Effector memory CD8-positive, alpha-beta T cell (primary cell): ENCODE measurements around the gene CACNG7.
A peak's percentile ranks its signal among the peaks of the same experiment; 100 is the strongest.

ENCODE experiments used
- ATAC-seq: fragments of 150-1000 bp; cut with Tn5 transposase; replicated peaks from 2 replicates; pipeline ENCODE4 v1.10.0; 2021; ENCODE audit warnings: mild to moderate bottlenecking, moderate library complexity
- DNase-seq, 3 experiments: peaks; one replicate each; pipeline ENCODE4 v3.0.0; 2021
- H3K27ac Mint-ChIP-seq, 2 donors: one replicate each; pipeline ENCODE4 v1.8.0; 2022; ENCODE audit warnings: mild to moderate bottlenecking in 2 of 2, mixed read lengths in 2 of 2, moderate library complexity in 2 of 2
- H3K27me3 Mint-ChIP-seq, 2 donors: one replicate each; pipeline ENCODE4 v1.8.0; 2022; ENCODE audit warnings: mixed read lengths in 2 of 2
- H3K36me3 Mint-ChIP-seq: one replicate; pipeline ENCODE4 v1.8.0; 2022; ENCODE audit warnings: mild to moderate bottlenecking, moderate library complexity, mixed read lengths; ENCODE audit not compliant: insufficient read depth
- H3K4me1 Mint-ChIP-seq, 2 donors: one replicate each; pipeline ENCODE4 v1.8.0; 2022; ENCODE audit warnings: low read depth in 2 of 2, mixed read lengths in 2 of 2
- H3K4me3 Mint-ChIP-seq, 2 donors: one replicate each; pipeline ENCODE4 v1.8.0; 2022; ENCODE audit warnings: mild to moderate bottlenecking in 2 of 2, mixed read lengths in 2 of 2, moderate library complexity in 2 of 2
- H3K9me3 Mint-ChIP-seq, 2 donors: one replicate each; pipeline ENCODE4 v1.8.0; 2022; ENCODE audit warnings: mixed read lengths in 2 of 2

Gene CACNG7

DNA sequence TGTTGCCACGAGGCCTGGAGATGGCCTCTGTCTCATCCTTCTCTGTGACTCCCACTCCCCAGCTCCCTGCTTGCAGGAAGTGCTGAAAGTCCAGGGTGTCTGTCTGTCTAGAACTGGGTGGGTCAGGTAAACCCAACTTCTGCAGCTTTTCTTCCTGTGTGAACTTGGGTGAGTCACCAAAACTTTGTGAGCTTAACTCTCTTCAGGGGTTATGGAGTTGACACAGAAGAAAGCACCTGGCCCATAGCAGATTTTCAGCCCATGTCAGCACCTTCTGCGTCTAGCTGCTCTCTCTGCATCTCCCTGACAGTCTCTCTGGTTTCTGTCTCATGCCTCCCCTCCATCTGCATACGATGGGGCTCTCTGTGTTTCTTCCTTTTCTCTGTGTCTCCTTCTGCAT lies 4.2 kb upstream of the CACNG7 start:
- ATAC-seq (peak; percentile 47), DNase-seq (no peak)
- H3K36me3 Mint-ChIP-seq: peaks cover 7% of the 10 kb centered on the region
- no peaks in the 10 kb centered on the region for H3K9me3 Mint-ChIP-seq
- H3K4me1 Mint-ChIP-seq: peaks cover 37 to 39% of the 10 kb centered on the region in 2 donors
- peaks cover 60 to 68% of the 10 kb centered on the region in 2 donors for H3K27me3 Mint-ChIP-seq
- H3K4me3 Mint-ChIP-seq: no peak overlapping the region
- H3K27ac Mint-ChIP-seq: no peak overlapping the region

DNA sequence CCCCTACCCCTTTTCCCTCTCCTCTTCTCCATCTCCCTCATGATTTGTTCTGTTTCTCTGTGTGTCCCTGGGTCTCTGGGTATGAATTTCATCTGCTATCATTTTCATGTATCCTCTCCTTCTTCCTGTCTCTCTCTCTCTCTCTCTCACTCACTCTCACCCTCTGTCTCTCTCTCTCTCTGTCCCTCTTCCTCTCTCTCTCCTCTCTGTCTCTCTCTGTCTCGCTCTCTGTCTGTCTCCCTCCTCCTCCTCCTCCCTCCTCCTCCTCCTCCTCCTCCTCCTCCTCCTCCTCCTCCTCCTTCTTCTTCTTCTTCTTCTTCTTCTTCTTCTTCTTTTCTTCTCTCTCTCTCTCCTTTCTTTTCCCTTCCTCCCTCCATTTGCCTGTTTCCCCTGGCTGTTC lies 3.3 kb upstream of the CACNG7 start:
- Mint-ChIP-seq H3K9me3 (no peaks in the 10 kb centered on the region), H3K27ac (no peak overlapping the region), H3K4me1 (peaks cover 37 to 39% of the 10 kb centered on the region in 2 donors), H3K27me3 (peaks cover 60 to 74% of the 10 kb centered on the region in 2 donors), H3K36me3 (peaks cover 7% of the 10 kb centered on the region), H3K4me3 (peak overlapping the region in 1 of 2 donors; percentile 31)
- ATAC-seq (no peak), DNase-seq (no peak)

DNA sequence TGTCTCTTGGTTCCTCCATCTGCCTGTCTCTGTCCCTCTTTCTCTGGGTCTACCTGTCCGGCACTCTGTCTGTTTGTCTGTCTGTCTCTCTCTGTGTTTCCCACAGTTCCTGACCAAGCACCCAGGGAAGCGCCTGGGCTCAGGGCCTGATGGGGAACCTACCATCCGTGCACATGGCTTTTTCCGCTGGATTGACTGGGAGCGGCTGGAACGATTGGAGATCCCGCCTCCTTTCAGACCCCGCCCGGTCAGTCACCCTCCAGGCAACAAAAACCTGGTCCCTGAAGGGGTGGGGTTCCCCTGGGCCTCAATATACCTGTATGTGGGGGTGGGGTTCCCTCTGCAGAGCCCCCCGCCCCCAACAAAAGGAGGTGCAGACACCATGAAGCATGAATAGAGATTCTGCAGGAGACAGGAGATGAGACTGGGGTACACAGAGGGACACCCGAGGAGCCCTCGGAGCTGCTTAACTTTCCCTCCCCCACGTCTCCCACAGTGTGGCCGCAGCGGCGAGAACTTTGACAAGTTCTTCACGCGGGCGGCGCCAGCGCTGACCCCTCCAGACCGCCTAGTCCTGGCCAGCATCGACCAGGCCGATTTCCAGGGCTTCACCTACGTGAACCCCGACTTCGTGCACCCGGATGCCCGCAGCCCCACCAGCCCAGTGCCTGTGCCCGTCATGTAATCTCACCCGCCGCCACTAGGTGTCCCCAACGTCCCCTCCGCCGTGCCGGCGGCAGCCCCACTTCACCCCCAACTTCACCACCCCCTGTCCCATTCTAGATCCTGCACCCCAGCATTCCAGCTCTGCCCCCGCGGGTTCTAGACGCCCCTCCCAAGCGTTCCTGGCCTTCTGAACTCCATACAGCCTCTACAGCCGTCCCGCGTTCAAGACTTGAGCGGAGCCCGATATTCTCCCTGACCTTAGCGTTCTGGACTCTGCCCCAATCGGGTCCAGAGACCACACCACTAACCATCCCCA lies 2.6 kb upstream of the CACNG7 start:
- peak; percentile 69 to 75 (median 71) for DNase-seq
- Mint-ChIP-seq H3K4me3 (peak overlapping the region; percentile 31 to 58), H3K27me3 (peaks cover 64 to 78% of the 10 kb centered on the region in 2 donors), H3K36me3 (peaks cover 7% of the 10 kb centered on the region), H3K4me1 (peaks cover 37 to 39% of the 10 kb centered on the region in 2 donors), H3K9me3 (no peaks in the 10 kb centered on the region), H3K27ac (no peak overlapping the region)
- ATAC-seq: peak; percentile 68

DNA sequence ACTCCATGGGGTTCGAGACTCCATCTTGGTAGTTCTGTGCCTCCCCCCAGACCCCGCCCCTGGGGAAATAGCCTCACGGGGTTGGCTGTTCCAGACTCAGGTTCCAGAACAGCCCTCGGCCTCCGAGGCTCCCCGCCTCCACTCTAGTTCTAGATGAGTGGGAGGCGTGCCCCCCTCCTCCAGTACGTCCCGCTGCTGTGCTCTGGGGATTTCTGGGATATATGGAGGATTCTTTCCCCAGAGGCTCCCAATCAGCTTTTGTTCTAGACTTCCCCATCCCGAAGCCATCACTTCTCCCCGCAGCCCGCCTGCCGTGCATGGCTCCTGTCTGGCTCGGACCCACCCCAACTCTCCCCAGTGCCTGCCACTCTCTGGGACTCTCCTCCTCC lies 1.9 kb upstream of the CACNG7 start:
- DNase-seq: no peak
- ATAC-seq: no peak
- peaks cover 71 to 80% of the 10 kb centered on the region in 2 donors for H3K27me3 Mint-ChIP-seq
- H3K9me3 Mint-ChIP-seq: no peaks in the 10 kb centered on the region
- peaks cover 5% of the 10 kb centered on the region for H3K36me3 Mint-ChIP-seq
- no peak overlapping the region for H3K27ac Mint-ChIP-seq
- peak overlapping the region; percentile 31 to 58 for H3K4me3 Mint-ChIP-seq
- peaks cover 37 to 39% of the 10 kb centered on the region in 2 donors for H3K4me1 Mint-ChIP-seq

DNA sequence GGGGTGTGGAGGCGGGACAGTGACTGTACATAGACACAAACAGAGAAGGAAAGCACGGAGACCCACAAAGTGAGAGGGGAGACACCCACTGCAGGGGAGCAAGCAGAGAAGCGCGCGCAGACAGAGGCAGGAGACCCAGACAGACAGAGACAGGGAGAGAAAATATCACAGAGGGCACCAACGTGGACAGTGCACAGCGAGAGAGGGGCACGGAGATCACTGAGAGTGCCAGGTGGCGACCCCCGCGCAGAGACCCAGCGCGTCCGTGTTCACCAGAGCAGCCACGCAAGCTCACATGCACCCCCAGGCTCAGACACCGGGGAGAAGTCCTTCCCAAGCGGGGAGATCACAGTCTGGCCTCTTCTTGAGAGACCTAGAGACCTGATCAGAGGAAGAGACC lies 1.4 kb upstream of the CACNG7 start:
- no peaks in the 10 kb centered on the region for H3K9me3 Mint-ChIP-seq
- peaks cover 37 to 39% of the 10 kb centered on the region in 2 donors for H3K4me1 Mint-ChIP-seq
- DNase-seq (no peak), ATAC-seq (no peak)
- H3K4me3 Mint-ChIP-seq: peak overlapping the region; percentile 31 to 58
- peaks cover 76 to 80% of the 10 kb centered on the region in 2 donors for H3K27me3 Mint-ChIP-seq
- H3K27ac Mint-ChIP-seq: no peak overlapping the region
- H3K36me3 Mint-ChIP-seq: peaks cover 3% of the 10 kb centered on the region

DNA sequence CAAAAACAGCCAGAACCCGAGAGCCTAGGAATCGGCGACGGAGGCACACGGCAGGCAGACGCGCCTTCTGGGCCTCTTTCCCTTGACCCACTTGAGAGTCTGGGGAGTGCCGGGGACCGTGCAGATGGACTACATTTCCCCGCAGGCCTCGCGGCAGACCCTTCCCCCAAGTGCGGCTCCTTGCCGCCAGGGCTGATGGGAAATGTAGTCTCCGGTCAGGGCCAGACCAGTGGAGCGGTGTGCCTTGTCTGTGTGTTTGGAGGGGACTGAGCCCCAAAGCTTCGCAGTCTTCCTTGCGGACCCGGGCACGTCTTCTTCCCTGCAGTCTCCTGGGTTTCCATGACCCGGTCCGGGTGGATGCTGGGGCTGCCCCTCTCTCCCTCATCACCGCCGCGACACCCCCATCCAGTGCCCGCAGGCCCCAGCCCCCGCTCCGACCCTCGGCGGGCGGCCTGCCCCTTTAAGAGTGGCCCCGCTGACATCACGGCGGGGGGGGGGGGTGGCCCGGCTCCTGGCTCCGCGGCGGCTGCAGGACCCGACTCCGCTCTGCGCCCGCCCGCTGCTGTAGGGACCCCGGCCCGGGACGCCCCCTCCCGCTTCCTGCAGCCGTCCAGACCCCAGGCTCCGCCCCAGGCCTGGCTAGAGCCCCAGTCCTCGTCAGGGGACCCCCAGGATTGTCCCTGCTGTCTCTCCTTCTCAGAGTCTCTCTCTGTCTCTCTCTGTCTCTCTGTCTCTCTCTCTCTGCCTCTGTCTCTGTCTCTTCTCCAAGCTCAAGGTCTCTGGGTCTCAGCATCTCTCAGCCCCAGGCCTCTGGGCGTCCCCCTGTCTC lies 758 bp upstream of the CACNG7 start:
- H3K4me3 Mint-ChIP-seq: peak overlapping the region; percentile 58
- peaks cover 37 to 39% of the 10 kb centered on the region in 2 donors for H3K4me1 Mint-ChIP-seq
- peak; percentile 40 for ATAC-seq
- H3K9me3 Mint-ChIP-seq: no peaks in the 10 kb centered on the region
- H3K27me3 Mint-ChIP-seq: peaks cover 80 to 82% of the 10 kb centered on the region in 2 donors
- no peak overlapping the region for H3K27ac Mint-ChIP-seq
- peaks cover 3% of the 10 kb centered on the region for H3K36me3 Mint-ChIP-seq
- DNase-seq: peak in 1 of 3 experiments; percentile 17

DNA sequence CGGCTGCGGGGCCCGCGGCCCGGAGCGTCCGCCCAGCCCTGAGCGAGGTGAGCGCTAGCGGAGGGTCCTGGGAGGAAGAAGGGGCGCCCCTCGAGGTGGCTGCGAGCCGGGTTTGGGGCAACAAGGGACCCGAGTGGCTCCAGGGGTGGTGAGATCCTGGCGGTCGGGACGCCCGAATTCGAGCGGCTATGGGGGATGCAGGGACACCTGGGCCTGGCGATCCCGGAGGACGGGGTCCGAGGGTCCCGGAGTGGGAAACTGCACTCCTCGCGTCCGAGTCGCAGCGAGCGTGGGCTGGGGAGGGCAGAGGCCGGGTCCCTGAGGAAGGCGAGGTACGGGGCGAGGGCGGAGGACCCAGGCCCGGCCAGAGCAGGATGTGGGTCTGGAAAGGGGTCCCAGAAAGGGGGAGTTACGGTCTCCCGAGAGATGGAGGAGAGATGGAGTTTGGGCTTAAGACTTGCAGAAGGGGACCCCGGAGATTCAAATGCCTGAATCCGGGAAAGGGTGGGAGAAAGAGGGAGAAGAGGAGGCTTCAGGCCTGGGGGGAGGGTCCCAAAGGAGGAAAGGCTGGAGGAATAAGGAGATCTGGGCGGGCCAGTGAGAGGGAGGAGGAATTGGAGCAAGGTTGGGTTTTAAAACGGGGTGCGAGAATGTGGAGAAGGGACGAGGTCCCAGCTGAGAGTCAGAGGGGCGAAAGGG lies 542 bp downstream of the CACNG7 start:
- Mint-ChIP-seq H3K9me3 (no peaks in the 10 kb centered on the region), H3K27ac (no peak overlapping the region), H3K4me1 (peaks cover 33 to 35% of the 10 kb centered on the region in 2 donors), H3K36me3 (peaks cover 3% of the 10 kb centered on the region), H3K27me3 (peaks cover 73 to 82% of the 10 kb centered on the region in 2 donors), H3K4me3 (peak overlapping the region in 1 of 2 donors; percentile 11)
- DNase-seq (no peak), ATAC-seq (no peak)

DNA sequence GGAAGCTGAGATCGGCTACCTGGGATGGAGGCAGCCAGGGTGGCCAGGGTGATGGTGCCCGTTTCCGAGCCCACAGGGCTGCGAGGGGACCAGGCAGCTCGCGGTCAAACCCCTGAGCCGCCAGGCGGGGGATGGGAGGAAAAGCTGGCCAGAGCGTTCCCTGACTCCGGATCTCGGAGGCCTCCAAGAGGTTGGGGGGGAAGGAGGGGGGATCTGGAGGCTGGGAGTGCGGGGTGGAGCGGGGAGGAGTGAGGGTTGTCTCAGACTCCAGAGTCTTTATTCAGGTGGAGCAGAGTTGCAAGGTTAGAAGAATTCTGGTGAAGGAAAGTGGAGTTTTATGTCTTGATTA lies 1.1 kb downstream of the CACNG7 start:
- H3K27me3 Mint-ChIP-seq: peaks cover 73 to 84% of the 10 kb centered on the region in 2 donors
- DNase-seq (no peak), ATAC-seq (no peak)
- H3K4me1 Mint-ChIP-seq: peaks cover 28 to 30% of the 10 kb centered on the region in 2 donors
- peak overlapping the region in 1 of 2 donors; percentile 11 for H3K4me3 Mint-ChIP-seq
- H3K27ac Mint-ChIP-seq: no peak overlapping the region
- H3K9me3 Mint-ChIP-seq: no peaks in the 10 kb centered on the region
- H3K36me3 Mint-ChIP-seq: peaks cover 3% of the 10 kb centered on the region

DNA sequence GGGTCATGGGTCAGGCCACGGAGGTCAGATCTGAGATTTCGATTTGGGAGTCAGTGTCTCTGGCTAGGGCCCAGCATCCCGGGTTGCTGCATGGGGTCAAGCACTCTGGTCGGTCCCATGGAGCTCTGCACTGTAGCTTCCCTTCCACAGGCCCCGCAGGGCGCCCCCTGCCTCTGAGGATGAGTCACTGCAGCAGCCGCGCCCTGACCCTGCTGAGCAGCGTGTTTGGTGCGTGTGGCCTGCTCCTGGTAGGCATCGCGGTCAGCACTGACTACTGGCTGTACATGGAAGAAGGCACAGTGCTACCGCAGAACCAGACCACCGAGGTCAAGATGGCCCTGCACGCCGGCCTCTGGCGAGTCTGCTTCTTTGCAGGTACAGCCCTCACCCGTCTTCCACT lies 3.6 kb downstream of the CACNG7 start:
- no peak overlapping the region for H3K27ac Mint-ChIP-seq
- peaks cover 64 to 89% of the 10 kb centered on the region in 2 donors for H3K27me3 Mint-ChIP-seq
- no peaks in the 10 kb centered on the region for H3K36me3 Mint-ChIP-seq
- no peak for ATAC-seq
- peaks cover 7 to 12% of the 10 kb centered on the region in 2 donors for H3K4me1 Mint-ChIP-seq
- no peak for DNase-seq
- H3K4me3 Mint-ChIP-seq: no peak overlapping the region
- H3K9me3 Mint-ChIP-seq: no peaks in the 10 kb centered on the region

DNA sequence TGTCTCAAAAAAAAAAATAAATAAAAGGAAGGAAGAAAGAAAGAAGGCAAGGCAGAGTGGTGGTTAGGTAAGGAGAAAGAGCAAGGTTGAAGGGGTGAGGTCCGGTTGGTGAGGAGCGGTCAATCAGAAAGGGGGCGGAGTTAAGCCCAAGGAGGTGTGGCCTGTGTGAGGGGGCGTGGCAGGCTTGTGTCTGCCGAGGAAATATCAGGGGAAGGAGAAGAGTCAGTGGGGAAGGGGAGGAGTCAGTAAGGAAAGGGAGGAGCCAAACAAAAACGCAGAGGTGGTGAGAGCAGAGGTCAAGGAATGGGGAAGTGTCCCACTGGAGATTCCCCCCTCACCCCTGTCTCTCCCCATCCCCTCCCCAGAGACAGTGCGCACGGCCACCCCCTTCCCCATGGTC lies 5.9 kb downstream of the CACNG7 start:
- H3K4me1 Mint-ChIP-seq: no peaks in the 10 kb centered on the region
- H3K9me3 Mint-ChIP-seq: no peaks in the 10 kb centered on the region
- no peak for ATAC-seq
- no peak for DNase-seq
- H3K4me3 Mint-ChIP-seq: no peak overlapping the region
- H3K27me3 Mint-ChIP-seq: peaks cover 44 to 77% of the 10 kb centered on the region in 2 donors
- H3K27ac Mint-ChIP-seq: no peak overlapping the region
- H3K36me3 Mint-ChIP-seq: no peaks in the 10 kb centered on the region

DNA sequence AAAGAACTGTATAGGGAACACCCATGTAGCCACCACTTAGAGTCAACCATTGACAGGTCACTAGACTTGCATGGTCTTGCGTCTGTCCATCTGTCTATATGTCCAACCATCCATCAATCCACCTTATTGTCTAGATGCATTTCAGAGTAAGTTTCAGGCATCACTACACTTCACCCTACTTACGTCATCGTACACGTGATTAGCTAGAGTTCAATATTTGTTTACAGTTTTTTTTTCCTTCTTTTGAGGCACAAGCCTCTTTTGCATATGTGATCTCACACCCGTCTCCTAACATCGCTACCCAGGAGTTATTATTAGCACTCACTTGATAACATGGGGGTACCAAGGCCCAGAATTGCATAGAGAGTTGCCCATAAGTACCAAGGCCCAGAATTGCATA lies 6.9 kb downstream of the CACNG7 start:
- Mint-ChIP-seq H3K27me3 (peaks cover 34 to 67% of the 10 kb centered on the region in 2 donors), H3K9me3 (no peaks in the 10 kb centered on the region), H3K4me1 (no peaks in the 10 kb centered on the region), H3K36me3 (no peaks in the 10 kb centered on the region), H3K27ac (no peak overlapping the region), H3K4me3 (no peak overlapping the region)
- no peak for ATAC-seq
- DNase-seq: no peak

DNA sequence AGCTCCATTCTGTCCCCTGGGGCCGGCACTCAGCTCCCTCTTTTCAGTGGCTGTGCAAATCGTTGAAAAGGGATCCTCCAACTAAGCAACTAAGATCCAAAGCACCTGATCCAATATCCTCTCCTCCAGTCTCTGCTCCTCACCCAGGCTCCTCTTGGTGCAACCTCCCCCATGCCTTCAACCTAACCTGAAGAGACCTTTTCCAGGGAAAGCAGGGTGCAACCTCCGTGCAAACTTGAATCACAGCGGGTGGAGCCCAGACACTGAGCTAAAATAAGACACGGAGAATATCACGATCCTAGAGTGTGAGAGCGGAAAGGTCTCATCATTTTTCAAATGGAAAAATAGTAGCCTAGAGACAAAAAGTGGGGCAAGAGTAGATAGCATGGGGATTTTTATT lies 8.3 kb downstream of the CACNG7 start:
- no peaks in the 10 kb centered on the region for H3K4me1 Mint-ChIP-seq
- DNase-seq (no peak), ATAC-seq (no peak)
- no peaks in the 10 kb centered on the region for H3K9me3 Mint-ChIP-seq
- no peaks in the 10 kb centered on the region for H3K36me3 Mint-ChIP-seq
- peaks cover 21 to 53% of the 10 kb centered on the region in 2 donors for H3K27me3 Mint-ChIP-seq
- no peak overlapping the region for H3K27ac Mint-ChIP-seq
- no peak overlapping the region for H3K4me3 Mint-ChIP-seq

DNA sequence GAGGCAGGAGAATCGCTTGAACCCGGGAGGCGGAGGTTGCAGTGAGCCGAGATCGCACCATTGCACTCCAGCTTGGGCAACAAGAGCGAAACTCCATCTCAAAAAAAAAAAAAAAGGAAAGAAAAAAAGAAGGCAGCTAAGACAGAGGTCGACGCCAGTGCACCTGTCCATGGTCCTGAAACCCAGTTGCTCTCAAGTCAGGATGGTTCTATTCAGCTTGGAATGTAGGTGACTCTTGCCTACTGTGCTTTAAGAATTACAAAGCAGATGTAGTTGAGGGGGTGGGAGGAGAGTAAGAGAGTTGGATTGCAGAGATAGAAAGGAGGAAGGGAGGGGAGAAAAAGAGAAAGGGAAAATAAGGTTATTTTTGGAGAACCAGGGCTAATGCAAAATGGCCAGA lies 18.7 kb downstream of the CACNG7 start:
- Mint-ChIP-seq H3K4me1 (no peaks in the 10 kb centered on the region), H3K27ac (no peak overlapping the region), H3K4me3 (no peak overlapping the region), H3K36me3 (peaks cover 6% of the 10 kb centered on the region), H3K27me3 (peaks cover 0 to 22% of the 10 kb centered on the region in 2 donors), H3K9me3 (peaks cover 3 to 8% of the 10 kb centered on the region in 2 donors)
- ATAC-seq (no peak), DNase-seq (peak in 2 of 3 experiments; percentile 20 to 21)
